Retinal pigment epithelial cell (primary cell): ENCODE measurements around the gene SFXN5.

Source experiments
- DNase-seq: peaks from one replicate; pipeline ENCODE4 v3.0.0-alpha.2; 2010; ENCODE audit warnings: low read depth
- H3K4me3 ChIP-seq: 2 replicates; pipeline ENCODE4 v1.5.1; 2011; ENCODE audit warnings: mild to moderate bottlenecking, low read length, control low read depth, moderate library complexity
- TF ChIP-seq, protein P1 (sequence below): conservative IDR thresholded peaks from 2 replicates; pipeline ENCODE4 v1.5.1; 2011; ENCODE audit warnings: low read depth, low read length, control low read depth, inconsistent platforms

The SFXN5 gene

DNA sequence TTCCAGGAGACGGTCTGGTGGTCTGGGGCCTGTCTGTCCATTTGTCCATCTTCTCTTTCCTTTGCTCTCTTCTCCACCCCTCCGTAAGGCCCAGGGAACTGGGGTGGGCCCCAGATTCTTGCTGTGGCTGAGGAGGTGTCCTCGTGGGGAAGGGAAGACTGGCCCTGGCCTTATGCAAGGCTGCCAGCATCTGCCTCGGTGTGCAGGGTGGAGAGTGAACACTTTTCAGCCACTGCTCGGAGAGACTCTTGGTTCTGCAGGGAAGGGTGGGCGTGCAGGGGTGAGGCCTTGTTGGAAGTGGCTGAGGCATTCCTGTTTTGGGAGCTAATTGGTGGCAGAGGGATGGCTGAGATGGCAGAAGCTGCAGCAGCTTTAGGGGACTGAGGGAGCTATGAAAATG is 131.2 kb downstream of the SFXN5 start:
- TF ChIP-seq, protein P1, sequence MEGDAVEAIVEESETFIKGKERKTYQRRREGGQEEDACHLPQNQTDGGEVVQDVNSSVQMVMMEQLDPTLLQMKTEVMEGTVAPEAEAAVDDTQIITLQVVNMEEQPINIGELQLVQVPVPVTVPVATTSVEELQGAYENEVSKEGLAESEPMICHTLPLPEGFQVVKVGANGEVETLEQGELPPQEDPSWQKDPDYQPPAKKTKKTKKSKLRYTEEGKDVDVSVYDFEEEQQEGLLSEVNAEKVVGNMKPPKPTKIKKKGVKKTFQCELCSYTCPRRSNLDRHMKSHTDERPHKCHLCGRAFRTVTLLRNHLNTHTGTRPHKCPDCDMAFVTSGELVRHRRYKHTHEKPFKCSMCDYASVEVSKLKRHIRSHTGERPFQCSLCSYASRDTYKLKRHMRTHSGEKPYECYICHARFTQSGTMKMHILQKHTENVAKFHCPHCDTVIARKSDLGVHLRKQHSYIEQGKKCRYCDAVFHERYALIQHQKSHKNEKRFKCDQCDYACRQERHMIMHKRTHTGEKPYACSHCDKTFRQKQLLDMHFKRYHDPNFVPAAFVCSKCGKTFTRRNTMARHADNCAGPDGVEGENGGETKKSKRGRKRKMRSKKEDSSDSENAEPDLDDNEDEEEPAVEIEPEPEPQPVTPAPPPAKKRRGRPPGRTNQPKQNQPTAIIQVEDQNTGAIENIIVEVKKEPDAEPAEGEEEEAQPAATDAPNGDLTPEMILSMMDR = no peak
- no peak for DNase-seq
- H3K4me3 ChIP-seq = no peak overlapping the region

DNA sequence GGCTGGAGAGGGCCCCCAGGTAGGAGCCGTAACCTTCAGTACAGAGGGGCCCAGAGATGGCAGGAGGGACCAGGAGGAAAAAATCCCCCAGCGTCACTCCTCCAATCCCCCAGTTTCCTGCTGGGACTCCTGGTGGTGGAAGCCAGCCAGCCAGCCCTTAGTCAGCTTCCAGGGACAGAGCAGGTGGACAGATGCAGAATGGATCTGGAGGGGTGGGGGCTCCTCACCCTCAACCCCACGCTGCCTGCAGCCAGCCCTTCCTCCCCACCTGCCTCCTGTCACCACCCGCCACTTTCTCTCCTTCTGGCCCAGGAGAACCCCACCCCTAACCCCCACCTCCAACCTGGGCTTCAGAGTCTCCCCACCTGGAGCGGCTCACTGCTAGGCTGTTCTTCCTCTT is 133.1 kb downstream of the SFXN5 start:
- TF ChIP-seq, protein P1 = no peak
- no peak for DNase-seq
- H3K4me3 ChIP-seq = no peak overlapping the region

DNA sequence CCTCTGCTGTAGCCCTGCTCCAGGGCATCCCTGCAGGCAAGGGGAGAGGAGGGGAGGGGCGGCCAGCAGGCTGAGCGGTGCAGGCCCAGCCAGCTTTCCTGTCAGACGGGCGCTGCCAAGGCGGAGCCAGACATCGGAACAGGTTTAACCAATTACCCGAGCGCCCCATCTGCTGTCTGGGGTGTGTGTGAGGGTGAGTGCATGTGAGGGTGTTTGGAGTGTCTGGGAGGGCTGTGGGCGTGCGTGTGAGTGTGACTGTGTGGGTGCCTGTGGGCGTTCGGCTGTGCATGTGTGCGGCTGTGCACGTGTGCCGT is 134.2 kb downstream of the SFXN5 start:
- no peak overlapping the region for H3K4me3 ChIP-seq
- no peak for DNase-seq
- TF ChIP-seq, protein P1 = no peak

DNA sequence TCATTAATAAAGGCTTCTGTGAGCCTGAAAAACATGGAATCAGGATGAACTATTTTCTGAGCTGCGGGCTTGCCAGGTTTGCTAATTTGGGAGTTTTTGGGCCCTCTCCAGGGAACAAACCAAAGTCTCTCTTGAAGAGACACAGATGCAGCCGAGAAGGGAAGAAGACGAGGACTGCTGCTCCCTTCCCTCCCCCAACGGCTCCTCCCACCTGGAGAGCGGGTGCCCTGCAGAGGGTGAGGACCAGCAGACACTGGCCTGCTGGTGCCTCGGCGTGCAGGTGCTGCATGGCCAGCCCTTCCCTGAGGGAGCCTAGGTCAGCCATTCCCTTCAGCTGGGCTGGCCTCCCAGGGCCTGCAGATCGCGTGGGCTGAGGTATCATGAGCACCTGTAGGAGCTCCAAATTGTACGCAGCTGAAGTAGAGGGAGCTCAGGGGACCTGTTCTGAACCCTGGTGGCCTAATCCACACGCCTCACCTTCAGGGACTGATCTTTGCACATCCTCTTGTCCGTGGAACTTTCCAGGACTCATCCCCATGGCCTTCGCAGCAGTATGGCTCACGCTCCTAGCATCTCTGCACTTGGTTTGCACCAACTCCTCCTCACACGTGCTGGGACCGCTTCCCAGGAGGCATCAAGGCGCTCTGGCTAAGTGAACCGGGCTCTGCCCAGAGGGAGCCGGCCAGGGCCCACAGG is 134.7 kb downstream of the SFXN5 start:
- DNase-seq = no peak
- TF ChIP-seq, protein P1 = no peak
- H3K4me3 ChIP-seq = no peak overlapping the region

DNA sequence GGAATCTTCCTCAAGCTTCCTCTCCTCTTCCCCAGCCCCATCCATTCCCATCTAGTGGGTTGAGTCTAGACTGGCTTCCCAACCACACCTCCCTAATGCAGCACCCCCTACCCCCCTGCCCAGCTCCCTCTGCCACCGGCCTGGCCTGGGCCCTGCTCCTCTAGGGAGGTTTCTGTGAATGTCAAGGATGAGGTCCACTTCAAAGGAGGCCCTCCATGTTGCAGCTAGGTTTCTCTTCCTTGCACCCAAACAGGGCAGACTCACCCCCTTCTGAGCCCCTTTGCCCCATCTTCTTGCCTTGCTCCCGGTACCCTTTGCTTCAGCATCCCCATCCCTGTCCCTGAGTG is 135.9 kb downstream of the SFXN5 start:
- no peak for DNase-seq
- TF ChIP-seq, protein P1 = no peak
- no peak overlapping the region for H3K4me3 ChIP-seq

DNA sequence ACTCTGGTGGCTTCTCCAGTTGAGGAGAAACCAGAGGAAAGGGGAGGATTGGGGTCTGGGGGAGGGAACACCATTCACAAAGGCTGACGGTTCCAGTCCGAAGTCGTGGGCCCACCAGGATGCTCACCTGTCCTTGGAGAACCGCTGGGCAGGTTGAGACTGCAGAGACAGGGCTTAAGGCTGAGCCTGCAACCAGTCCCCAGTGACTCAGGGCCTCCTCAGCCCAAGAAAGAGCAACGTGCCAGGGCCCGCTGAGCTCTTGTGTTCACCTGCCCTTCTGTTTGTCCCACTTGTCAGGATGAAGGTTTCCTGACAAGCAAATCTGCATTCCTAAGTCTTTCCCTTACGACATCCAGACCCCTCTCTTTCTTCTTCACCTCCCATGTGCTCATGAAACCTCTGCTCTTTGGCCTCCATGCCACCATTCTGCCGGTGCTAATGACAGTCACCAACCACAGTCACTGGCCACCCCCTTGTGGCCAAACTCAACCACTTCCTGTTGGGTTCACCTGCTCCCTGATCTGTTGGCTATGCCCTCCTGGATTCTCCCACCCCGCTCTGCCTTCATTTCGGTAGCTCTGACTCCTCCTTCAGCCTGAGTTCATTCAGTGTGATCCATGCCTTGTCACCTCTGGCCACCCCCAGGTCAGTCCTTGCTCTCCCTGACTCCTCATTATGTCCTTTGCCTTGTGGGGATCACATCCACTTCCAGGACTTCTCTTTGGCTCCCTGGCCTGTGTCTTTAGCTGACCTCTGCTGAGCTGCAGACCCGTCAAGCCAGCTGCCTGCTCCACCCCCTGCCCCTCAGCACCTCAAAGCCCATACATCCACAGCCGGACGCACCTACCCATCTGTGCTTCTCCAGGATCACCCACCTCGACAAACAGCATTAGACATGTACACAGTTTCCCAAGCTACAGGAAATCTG is 136.6 kb downstream of the SFXN5 start:
- DNase-seq = no peak
- H3K4me3 ChIP-seq = no peak overlapping the region
- TF ChIP-seq, protein P1 = peak; percentile 44

DNA sequence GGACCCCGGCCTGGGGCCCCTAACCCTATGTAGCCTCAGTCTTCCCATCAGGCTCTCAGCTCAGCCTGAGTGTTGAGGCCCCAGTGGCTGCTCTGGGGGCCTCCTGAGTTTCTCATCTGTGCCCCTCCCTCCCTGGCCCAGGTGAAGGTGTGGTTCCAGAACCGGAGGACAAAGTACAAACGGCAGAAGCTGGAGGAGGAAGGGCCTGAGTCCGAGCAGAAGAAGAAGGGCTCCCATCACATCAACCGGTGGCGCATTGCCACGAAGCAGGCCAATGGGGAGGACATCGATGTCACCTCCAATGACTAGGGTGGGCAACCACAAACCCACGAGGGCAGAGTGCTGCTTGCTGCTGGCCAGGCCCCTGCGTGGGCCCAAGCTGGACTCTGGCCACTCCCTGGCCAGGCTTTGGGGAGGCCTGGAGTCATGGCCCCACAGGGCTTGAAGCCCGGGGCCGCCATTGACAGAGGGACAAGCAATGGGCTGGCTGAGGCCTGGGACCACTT is 137.8 kb downstream of the SFXN5 start:
- no peak overlapping the region for H3K4me3 ChIP-seq
- no peak for DNase-seq
- TF ChIP-seq, protein P1 = no peak
